Stimulated activated CD4-positive, alpha-beta T cell treated with anti-CD3 and anti-CD28 coated beads, TNF-alpha, amount 100 ng/mL, for 24 hours (primary cell): ENCODE results near the gene ATF3.
"Not testable (repeated sequence)": the region's sequence is repeated elsewhere in the genome, so short reads cannot be mapped to it uniquely, and the experiment has no call there.

Experiments
- DNase-seq, 3 experiments: peaks; one replicate each; pipeline ENCODE4 v3.0.0-alpha.2; 2020; ENCODE audit warnings: low read depth in 3 of 3

The ATF3 gene

DNA sequence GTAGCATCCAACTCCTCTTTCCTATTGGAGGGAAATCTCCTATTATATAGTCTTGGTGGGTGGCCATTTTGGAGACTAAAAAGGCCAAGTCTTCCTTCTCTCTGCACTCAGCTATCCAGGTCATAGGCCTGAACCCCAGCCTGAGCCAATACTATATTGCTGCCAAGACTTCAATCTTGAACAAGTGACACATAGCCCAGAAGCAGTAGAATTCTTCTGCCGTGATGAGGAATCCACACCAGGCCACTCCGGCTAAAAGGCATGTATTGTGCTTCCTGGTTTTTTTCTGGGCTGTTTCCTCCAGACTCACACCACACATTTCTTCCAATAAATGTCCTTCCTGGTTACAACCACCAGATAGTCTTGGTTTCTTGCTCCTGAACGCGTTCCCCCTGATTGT, 43.0 kb downstream of the ATF3 start:
- no peak for DNase-seq

DNA sequence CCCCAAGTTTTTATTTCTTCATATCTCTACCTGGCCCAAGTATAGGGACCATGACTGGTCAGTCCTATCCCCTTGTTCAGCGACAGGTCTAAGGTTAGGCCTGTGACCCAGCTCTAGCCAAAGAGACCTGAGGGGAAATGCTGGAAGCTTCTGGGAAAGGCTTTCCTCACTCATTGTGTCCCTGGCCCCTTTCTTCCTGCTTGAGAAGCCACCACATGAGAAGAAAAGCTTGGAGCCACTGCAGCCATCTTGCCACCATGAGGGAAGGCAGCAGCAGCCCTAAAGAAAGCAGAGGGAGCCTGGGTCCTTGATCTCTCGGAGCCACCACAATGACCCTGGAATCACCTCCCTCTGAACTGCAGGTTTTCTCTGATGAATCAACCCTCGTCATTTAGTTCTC, 43.4 kb downstream of the ATF3 start:
- DNase-seq = no peak

DNA sequence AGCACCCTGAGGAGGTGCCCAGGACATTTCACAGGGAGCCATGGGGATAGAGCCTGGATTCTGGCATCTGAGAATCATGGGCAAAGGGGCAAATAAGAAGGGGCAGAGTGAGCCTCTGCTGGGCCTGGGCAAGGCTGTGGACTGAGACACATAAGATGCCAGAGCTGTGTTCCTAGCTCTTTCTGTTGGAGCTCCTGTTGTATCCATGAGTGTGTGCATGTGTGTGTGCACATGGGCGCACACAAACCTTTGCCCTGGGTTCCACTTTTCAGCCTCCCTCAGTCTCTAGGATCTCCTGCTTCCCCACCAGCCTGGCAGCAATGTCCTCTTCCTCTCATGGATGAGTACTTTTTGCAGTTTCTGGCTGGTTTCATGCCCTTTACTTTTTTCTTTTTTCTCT, 44.0 kb downstream of the ATF3 start:
- DNase-seq = no peak

DNA sequence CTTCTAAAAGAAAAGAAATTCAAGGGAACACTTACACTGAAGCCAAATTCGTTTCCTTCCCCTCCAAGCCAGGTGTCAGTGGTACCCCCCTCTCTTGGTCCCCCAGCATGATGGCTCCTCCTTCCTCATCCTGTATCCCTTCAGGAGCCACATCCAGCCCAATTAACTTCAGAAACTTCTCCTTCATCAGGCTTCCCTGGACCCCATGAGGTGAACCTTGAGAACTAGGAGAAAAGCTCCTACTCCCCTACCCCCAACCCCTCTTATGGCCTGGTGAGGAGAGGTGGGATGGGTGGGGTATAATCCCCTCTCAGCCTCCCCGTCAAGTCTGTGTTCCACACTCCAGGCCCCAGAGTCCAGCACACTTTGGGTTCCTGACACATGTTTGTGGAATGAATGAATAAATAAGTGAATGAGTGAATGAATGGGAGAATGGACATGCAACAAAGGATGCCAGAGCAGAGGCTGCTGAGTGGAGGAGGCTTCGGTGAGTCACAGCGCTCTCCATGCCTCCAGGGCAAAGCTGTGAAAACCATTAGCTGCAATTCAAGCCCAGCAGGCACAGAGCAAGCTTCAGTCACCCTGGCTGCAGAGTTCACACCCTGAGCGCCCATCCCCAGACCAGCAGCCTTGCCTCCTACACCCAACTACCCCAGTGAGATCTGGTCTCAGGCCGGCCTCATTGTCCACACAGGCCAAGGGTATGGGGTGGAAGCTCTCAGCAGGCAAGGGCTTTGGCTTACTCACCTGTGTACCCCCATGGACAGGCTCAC, 47.3 kb downstream of the ATF3 start:
- no peak for DNase-seq

DNA sequence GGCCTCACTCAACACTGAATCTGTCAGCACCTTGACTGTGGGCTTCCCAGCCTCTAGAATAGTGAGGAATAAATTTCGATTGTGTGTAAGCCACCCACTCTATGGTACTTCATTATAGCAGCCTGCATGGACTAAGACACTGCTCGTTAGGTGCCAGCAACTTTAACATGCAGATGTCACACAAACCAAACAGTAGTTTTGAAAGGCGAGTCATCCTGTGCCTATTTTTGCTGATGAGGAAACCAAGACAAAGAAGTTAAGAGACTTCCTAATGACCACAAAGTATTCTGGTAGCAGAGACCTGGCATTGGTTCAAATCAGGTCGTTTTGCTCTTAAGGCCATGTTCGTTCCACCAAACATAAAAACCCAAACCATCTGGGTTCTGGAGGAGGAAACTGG, 48.2 kb downstream of the ATF3 start:
- DNase-seq = no peak

DNA sequence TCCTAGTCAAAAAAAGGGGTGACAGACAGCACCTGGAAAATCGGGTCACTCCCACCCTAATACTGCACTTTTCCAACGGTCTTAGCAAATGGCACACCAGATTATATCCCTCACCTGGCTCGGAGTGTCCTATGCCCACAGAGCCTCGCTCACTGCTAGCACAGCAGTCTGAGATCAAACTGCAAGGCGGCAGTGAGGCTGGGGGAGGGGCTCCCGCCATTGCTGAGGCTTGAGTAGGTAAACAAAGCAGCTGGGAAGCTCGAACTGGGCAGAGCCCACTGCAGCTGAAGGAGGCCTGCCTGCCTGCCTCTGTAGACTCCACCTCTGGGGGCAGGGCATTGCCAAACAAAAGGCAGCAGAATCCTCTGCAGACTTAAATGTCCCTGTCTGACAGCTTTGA, 49.7 kb downstream of the ATF3 start:
- DNase-seq = not testable (repeated sequence)

DNA sequence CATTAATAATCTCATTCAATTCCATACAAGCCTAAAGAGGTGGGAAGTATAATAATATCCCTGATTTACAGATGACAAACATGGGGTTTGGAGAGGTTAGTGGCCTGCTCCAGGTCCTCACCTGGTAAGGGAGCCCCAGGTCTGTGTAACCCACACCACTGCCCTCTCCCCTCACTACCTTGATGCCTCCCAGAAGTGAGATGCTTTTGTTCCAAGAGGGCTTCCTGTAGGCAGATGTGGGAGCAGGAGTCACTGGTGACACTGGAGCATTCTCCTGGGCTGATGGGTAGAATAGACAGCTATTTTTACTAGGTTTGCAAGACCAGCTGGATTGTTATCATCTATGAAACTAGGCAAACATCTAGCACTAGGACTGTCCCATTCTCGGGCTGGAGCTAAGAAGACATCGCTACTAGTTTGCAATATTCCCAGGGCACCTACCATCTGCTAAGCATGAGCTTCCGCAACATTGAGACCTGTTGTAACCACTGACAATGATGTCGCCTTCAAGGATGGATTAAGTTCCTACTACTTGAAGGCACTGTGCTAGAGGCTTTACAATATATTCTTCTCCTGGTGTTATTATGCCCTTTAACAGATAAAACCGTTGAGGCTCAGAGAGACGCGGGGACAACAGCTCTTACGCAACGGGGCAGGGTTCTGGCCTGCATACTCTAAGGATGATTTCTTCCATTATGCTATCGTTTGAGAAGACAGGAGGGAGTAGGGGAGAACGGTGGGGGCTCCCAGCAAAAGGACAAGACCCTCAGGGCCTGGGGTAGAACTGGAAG, 56.0 kb downstream of the ATF3 start:
- no peak for DNase-seq

DNA sequence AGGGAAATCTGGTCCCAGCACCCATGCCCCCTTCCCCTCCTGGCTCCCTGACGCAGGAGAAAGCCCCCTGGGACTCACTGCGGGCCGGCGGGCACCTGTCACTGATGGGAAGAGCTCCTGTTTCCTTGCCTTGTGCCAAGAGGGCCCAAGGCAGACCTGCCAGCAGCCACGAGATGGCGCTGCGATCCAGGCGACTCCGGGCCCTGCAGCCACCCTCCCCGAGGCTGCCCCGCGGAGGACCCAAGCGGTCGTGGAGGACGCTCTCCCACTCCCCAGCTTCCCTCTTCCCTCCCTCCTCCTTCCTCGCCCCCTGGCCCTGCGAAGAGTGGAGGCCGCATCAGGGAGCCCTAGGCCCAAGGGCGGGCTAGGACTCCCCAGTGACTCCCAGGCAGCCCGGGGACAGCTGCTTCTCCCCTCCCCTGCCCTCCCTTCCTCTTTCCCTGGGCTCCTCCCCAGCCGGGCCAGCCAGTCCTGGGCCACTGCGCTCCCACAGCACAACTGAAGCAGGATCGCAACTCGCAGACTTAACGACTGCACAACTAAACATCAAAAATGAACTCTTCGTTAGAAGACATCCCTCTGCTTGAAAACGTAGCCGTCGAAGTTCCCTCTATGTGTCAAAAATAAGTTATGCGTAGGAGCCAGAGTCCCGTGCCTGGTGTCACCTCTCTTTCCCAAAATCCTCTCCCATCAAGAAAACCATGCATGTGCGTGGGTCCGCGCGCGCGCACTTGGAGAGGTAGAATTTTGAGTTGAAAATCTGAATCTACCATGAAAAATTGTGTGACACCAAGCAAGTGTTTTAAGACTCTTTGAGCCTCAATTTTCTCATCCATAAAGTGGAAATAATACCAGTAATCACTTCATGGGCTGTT, 56.9 kb downstream of the ATF3 start:
- DNase-seq = peak; percentile 63 to 82 (median 68)

DNA sequence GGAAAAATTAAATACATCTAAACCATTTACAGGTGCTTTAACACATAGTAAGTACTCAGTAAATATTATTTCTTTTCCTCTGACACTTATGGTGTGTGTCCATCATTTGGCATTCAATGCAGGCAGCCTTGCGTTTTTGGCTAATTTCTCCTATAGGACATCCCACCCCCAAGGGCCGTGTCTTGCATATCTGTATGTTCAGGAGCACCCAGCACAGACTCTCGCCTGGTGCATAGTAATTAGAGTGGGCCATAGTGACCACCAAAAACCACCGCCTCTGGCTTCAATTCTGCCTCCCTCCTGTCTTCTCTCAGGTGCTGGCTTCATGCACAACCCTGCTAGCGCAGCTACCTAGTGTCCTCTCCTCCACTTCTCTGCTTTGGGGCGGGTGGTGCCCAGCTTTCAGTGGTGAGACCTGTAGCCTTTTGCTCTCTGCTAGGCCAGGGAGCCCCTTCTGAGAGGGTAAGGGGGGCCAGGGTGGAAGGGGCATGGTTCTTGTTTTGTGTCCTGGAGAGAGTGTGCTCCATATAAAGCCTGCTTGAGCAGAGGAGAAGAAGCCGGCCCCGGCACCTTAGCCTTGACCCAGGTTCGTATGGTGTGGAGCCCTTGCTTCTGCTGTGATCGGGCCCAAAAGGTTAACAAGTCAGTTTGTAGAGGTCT, 57.7 kb downstream of the ATF3 start:
- DNase-seq = no peak

DNA sequence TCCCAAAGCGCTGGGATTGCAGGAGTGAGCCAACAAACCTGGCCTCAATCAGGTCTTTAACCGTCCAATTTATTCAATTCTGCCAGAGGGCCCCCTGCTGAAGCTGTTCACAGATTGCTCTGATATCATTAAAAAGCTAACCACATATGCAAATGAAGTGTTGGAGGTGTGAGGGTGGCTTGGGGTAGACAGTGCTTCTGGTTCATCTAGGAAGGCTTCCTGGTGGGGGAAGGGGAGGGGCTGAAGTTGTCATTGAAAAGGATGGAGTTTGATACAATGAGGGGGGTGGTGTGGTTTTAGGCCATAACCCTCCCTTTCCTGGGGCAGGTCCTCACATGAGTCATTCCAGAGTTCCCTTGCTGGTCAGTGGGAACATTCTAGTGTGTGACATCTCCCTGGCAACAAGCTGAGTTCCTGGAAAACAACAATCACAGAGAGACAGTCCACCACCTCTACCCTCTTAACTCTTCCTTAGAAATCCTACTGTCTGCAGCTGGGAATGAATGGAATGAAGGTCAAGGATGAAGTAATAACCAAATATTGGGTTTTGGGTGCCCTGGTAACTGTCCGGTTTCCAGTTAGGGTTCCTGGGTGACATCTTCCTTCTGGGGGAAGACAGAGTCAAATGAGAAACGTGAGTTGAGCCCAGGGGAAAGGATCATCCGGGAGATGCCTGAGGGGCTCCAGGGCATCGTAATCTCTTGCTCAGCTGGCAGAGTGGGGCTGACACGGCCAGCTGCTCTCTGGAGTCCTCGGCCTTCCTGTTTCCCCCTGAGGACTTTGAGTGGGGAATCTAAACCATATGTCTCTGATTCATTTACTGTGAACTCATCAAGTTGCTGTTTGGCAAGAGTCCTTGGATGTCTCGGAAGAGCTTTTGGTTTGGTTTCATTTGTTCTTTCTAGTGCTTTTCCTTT, 58.9 kb downstream of the ATF3 start:
- no peak for DNase-seq

DNA sequence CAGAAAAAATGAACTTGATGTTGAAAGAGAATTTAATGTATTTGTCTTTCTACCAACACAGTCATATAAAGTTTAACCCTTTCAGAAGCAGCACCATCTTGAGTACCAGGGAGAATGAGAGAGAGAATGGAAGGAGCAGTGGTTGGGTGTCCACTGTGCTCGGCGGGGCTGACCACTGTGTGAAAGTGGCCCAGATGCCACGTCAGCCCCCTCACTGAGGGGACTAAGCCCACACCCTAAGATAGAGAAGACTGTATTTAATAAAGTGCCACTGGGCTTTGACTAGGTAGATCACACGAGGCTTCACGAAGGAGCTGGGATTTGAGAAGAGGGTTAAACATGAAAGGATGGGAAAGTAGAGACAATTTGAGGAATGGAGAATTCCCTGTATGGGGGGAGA, 59.9 kb downstream of the ATF3 start:
- DNase-seq = no peak

DNA sequence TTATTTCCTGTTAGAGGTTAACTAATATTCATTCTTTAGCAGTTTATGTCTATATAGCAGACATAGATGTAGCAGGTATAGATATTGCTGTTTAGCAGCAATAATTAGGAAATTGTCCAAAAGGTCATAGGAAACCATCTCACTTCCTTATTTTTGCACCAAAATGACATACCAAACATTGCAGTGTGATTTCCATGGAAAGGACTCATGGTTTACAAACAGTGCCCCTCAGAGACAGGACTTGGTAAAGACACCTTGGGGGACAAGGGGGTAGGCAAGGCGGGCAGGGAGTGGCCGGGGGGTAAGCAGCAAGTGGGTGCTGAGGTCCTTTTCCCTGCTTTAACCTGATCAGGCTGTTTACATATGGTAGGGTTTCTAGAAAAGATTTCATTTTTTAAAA, 60.5 kb downstream of the ATF3 start:
- no peak for DNase-seq

DNA sequence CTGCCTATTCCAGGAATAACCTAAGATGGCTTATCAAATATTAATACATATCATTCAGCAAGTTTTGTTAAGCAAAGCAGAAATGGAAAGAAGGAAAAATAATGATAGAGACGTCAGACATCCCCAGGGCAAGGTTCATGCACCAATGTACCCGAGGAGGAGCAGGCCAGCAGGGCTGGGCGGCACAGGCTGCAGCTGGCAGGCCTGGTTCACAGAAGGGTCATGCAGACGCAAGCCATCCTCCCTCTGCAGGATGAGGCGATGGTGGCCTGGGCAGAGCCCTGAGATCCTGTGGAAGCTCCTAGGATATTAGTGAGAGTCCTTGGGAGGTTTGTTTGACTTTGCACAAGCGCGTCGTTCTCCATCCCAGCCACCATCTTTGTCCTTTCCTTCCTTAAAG, 61.0 kb downstream of the ATF3 start:
- DNase-seq = no peak

DNA sequence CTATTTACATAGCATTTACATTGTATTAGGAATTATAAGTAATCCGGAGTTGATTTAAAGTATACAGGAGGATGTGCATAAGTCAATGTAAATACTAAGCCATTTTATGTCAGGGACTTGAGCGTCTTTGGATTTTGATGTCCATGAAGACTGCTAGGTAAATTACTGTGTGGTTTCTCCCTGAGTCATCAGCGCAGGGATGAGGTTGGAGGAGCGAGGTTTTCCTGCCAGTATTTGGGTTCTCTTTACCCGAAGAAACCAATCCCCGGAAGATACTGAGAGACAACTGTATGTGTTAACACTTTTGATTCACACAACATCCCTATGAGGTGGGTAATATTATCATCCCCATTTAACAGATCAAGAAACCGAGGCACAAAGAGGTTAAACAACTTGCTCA, 61.7 kb downstream of the ATF3 start:
- no peak for DNase-seq
